GM10847 (cell line): ENCODE measurements around the gene FRMPD4.

ENCODE experiments used
- POLR2A ChIP-seq: IDR thresholded peaks from 2 replicates; pipeline ENCODE4 v1.6.1; 2011; ENCODE audit not compliant: insufficient read length; ENCODE audit errors: extremely low read depth

FRMPD4 gene

GRCh38 chrX:12138361-12139313 lies at the start of gene FRMPD4:
Gene FRMPD4, plus strand, starts transcription at chrX:12138473. Its CDS starts 499 bp downstream, at chrX:12138972.
- no peak for TF ChIP-seq POLR2A

GRCh38 chrX:12089740-12090139 lies 48.5 kb upstream of the FRMPD4 start:
- no peak for TF ChIP-seq POLR2A

- no peak for TF ChIP-seq POLR2A
These were observed 25.0 kb upstream of the FRMPD4 start for GRCh38 chrX:12113321-12113720.

GRCh38 chrX:12115377-12115776 lies 22.9 kb upstream of the FRMPD4 start:
- TF ChIP-seq POLR2A: no peak

- no peak for TF ChIP-seq POLR2A
These were observed 20.1 kb upstream of the FRMPD4 start for GRCh38 chrX:12118134-12118533.

GRCh38 chrX:12128017-12128416 lies 10.3 kb upstream of the FRMPD4 start:
- TF ChIP-seq POLR2A: no peak

GRCh38 chrX:12137951-12138360 lies 317 bp upstream of the FRMPD4 start:
- no peak for TF ChIP-seq POLR2A

GRCh38 chrX:12139934-12140611 lies 1.8 kb downstream of the FRMPD4 start:
- no peak for TF ChIP-seq POLR2A

- no peak for TF ChIP-seq POLR2A
These were observed 3.2 kb downstream of the FRMPD4 start for GRCh38 chrX:12141511-12141910.

- TF ChIP-seq POLR2A: no peak
These were observed 4.4 kb downstream of the FRMPD4 start for GRCh38 chrX:12142661-12143060.

GRCh38 chrX:12145402-12145801 lies 7.1 kb downstream of the FRMPD4 start:
- no peak for TF ChIP-seq POLR2A

GRCh38 chrX:12149670-12150407 lies 11.6 kb downstream of the FRMPD4 start:
- TF ChIP-seq POLR2A: no peak

- no peak for TF ChIP-seq POLR2A
These were observed 15.0 kb downstream of the FRMPD4 start for GRCh38 chrX:12153317-12153716.

- TF ChIP-seq POLR2A: no peak
These were observed 15.5 kb downstream of the FRMPD4 start for GRCh38 chrX:12153741-12154140.

- no peak for TF ChIP-seq POLR2A
These were observed 21.5 kb downstream of the FRMPD4 start for GRCh38 chrX:12159799-12160198.
